ENCODE measurements around the gene BLTP3A. TPM values are rescaled to one million over a fixed set of nuclear protein-coding genes. Genes with fewer than 3 reads are reported as not detected.
A peak's percentile ranks its signal among the peaks of the same experiment; 100 is the strongest.
"Not testable (repeated sequence)": the region's sequence is repeated elsewhere in the genome, so short reads cannot be mapped to it uniquely, and the experiment has no call there.

Gene BLTP3A, protein sequence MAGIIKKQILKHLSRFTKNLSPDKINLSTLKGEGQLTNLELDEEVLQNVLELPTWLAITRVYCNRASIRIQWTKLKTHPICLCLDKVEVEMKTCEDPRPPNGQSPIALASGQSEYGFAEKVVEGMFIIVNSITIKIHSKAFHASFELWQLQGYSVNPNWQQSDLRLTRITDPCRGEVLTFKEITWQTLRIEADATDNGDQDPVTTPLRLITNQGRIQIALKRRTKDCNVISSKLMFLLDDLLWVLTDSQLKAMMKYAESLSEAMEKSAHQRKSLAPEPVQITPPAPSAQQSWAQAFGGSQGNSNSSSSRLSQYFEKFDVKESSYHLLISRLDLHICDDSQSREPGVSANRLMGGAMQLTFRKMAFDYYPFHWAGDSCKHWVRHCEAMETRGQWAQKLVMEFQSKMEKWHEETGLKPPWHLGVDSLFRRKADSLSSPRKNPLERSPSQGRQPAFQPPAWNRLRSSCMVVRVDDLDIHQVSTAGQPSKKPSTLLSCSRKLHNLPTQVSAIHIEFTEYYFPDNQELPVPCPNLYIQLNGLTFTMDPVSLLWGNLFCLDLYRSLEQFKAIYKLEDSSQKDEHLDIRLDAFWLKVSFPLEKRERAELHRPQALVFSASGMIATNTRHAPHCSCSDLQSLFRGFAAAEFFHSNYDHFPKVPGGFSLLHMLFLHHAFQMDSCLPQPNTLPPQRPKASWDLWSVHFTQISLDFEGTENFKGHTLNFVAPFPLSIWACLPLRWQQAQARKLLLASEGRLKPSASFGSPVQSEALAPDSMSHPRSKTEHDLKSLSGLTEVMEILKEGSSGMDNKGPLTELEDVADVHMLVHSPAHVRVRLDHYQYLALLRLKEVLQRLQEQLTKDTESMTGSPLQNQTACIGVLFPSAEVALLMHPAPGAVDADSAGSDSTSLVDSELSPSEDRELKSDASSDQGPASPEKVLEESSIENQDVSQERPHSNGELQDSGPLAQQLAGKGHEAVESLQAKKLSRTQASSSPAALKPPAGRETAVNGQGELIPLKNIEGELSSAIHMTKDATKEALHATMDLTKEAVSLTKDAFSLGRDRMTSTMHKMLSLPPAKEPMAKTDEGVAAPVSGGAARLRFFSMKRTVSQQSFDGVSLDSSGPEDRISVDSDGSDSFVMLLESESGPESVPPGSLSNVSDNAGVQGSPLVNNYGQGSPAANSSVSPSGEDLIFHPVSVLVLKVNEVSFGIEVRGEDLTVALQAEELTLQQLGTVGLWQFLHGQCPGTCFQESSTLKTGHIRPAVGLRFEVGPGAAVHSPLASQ (N-terminal part only)
- total RNA-seq, result 10 to 100 TPM in 2 of 4 donors, 1 to 10 TPM in 2; 7.5 to 13.1 (median 9.8) TPM

DNA sequence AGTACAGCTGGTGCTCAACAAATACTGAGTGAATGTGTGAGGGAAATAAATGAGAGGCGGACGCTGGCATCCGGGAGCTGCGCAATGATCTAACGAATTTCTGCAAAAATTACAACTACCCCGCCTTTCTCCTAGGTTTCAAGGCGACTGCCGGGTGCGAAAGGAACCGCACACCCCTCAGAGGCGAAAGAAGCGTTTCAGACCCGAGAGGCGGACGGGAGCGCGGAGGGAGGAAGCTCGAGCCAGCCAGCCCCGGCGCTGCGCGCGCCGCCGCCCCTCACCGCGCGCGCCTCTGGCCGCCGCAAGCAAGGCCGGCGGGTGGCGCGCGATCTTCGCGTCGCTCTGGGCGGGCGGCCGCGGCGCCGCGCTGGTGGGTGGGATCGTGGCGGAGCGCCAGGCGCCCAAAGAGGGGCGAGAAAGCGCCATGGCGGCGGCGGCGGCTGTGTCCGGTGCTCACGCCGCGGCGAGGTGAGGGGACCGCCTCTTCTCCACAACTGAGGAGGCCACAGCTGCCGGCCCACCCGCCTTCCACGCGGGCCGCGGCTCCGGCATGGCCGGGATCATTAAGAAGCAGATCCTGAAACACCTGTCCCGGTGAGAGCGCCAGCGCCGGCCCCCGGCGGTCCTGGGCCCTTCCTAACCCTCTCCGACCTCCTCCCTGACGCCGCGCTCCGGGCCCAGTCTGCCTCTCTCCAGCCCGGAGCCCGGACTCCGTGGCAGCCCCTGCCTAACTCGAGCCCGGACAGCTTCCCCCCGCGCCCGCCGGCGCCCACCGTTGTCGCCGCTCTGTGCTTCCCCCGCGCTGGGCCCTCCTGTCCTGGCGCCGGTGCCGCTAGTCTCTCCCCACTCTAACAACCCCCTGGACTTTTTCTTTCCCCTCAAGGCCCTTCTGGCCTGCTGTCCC is at the start of gene BLTP3A:
BLTP3A (plus strand) TSS at position 383 of the 904 bp plus-strand sequence; CDS start at position 551, 168 bp downstream.
- Histone ChIP-seq H3K9me3 (no peaks in the 10 kb centered on the region), H3K27ac (replicated peaks in 1 of 4) (peak within 1 kb of the TSS; percentile 90 to 97 (median 93)), H3K36me3 (no peaks in the 10 kb centered on the region), H3K4me1 (peaks cover 19 to 32% (median 20%) of the 10 kb centered on the region in 4 donors), H3K27me3 (no peaks in the 10 kb centered on the region), H3K4me3 (peak within 1 kb of the TSS; percentile 82 to 94 (median 87))
- TF ChIP-seq, protein P1, sequence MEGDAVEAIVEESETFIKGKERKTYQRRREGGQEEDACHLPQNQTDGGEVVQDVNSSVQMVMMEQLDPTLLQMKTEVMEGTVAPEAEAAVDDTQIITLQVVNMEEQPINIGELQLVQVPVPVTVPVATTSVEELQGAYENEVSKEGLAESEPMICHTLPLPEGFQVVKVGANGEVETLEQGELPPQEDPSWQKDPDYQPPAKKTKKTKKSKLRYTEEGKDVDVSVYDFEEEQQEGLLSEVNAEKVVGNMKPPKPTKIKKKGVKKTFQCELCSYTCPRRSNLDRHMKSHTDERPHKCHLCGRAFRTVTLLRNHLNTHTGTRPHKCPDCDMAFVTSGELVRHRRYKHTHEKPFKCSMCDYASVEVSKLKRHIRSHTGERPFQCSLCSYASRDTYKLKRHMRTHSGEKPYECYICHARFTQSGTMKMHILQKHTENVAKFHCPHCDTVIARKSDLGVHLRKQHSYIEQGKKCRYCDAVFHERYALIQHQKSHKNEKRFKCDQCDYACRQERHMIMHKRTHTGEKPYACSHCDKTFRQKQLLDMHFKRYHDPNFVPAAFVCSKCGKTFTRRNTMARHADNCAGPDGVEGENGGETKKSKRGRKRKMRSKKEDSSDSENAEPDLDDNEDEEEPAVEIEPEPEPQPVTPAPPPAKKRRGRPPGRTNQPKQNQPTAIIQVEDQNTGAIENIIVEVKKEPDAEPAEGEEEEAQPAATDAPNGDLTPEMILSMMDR (IDR thresholded peaks at IDR 0.05), result peak in 1 of 3 experiments; percentile 23
- TF ChIP-seq POLR2A (IDR thresholded peaks at IDR 0.05; ENCODE audit: low read depth) (no peak), EP300 (IDR thresholded peaks at IDR 0.05) (no peak), POLR2AphosphoS5 (IDR thresholded peaks at IDR 0.05) (peak in 1 of 2 donors; percentile 70)
- intact Hi-C loops (cut with DNase I), result loop anchor here (5.0 kb wide), 2 partner anchors 35 to 95 kb away; partner anchors contain the start of genes ANKS1A, SNRPC and TAF11
- peak; percentile 92 for DNase-seq (ENCODE audit: extremely low spot score)
- 0% methylated on average over 16 of the region's 99 CpGs for WGBS

DNA sequence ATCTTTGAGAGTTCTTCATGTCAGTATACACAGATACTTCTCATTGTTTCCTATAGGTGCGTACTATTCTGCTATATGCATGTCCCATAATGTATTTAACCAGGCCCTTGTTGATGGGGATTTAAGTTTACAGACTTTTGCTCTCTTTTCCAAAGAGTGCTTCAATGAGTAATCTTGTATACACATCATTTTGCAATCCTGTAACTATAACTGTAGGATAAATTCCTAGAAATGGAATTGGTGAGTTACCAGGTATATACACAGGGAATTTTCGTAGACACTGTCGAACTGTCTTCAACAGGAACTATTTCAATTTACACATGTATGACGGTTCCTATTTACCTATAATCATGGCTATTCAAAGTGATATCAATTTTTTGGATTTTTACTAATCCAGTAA is 49.8 kb upstream of the BLTP3A start:
- no peaks in the 10 kb centered on the region for H3K9me3 ChIP-seq
- no peak overlapping the region for H3K4me3 ChIP-seq
- no peak overlapping the region for H3K27ac ChIP-seq (replicated peaks in 1 of 4)
- no peaks in the 10 kb centered on the region for H3K4me1 ChIP-seq
- intact Hi-C loops (cut with DNase I), result no loop called here
- H3K27me3 ChIP-seq, result no peaks in the 10 kb centered on the region
- no peaks in the 10 kb centered on the region for H3K36me3 ChIP-seq
- DNase-seq (ENCODE audit: extremely low spot score), result no peak
- TF ChIP-seq POLR2AphosphoS5 (IDR thresholded peaks at IDR 0.05) (no peak), EP300 (IDR thresholded peaks at IDR 0.05) (no peak), POLR2A (IDR thresholded peaks at IDR 0.05; ENCODE audit: low read depth) (no peak)
- TF ChIP-seq, protein P1 (IDR thresholded peaks at IDR 0.05), result no peak
- WGBS, result 96% methylated on average over 4 of the region's 4 CpGs

DNA sequence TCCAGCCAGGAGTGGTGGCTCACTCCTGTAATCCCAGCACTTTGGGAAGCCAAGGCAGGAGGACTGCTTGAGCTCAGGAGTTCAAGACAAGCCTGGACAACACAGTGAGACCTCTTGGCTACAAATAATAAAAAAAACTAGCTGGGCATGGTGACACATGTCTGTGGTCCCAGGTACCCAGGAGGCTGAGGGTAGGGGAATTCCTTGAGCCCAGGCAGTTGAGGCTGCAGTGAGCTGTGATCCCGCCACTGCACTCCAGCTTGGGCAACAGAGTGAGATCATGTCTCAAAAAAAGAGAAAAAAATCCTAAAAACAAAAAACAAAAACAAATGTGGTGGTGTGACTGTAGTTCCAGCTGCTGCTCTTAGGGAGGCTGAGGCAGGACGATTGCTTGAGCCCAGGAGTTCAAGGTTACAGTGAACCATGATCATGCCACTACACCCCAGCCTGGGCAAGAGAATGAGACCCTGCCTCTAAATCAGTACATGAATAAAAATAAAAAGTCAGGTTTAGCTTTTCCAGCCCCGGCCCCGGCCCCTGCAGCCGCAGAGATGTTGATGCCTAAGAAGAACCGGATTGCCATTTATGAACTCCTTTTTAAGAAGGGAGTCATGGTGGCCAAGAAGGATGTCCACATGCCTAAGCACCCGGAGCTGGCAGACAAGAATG is 48.1 kb upstream of the BLTP3A start:
- Histone ChIP-seq H3K27ac (replicated peaks in 1 of 4) (no peak overlapping the region), H3K9me3 (no peaks in the 10 kb centered on the region), H3K36me3 (no peaks in the 10 kb centered on the region), H3K4me3 (no peak overlapping the region), H3K27me3 (no peaks in the 10 kb centered on the region), H3K4me1 (no peaks in the 10 kb centered on the region)
- WGBS, result 85% methylated on average over 6 of the region's 7 CpGs
- TF ChIP-seq, protein P1 (IDR thresholded peaks at IDR 0.05), result no peak
- TF ChIP-seq EP300 (IDR thresholded peaks at IDR 0.05) (no peak), POLR2A (IDR thresholded peaks at IDR 0.05; ENCODE audit: low read depth) (no peak), POLR2AphosphoS5 (IDR thresholded peaks at IDR 0.05) (no peak)
- DNase-seq (ENCODE audit: extremely low spot score), result no peak
- intact Hi-C loops (cut with DNase I), result no loop called here

DNA sequence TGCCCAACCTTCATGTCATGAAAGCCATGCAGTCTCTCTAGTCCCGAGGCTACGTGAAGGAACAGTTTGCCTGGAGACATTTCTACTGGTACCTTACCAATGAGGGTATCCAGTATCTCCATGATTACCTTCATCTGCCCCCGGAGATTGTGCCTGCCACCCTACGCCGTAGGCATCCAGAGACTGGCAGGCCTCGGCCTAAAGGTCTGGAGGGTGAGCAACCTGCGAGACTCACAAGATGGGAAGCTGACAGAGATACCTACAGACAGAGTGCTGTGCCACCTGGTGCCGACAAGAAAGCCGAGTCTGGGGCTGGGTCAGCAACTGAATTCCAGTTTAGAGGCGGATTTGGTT is 47.6 kb upstream of the BLTP3A start:
- H3K4me3 ChIP-seq; H3K27ac ChIP-seq (replicated peaks in 1 of 4); DNase-seq (ENCODE audit: extremely low spot score); H3K4me1 ChIP-seq; H3K27me3 ChIP-seq; H3K9me3 ChIP-seq; H3K36me3 ChIP-seq; intact Hi-C loops (cut with DNase I): not testable (repeated sequence)
- 91% methylated on average over 6 of the region's 10 CpGs for WGBS

Measured in esophagus muscularis mucosa (tissue), 4 donors.